Measurements from ENCODE around the gene OSBPL2.

GRCh38 chr20:62323980-62324906 is 85.9 kb downstream of the OSBPL2 start:
- TF ChIP-seq EZH2 (IDR thresholded peaks at IDR 0.05; ENCODE audit: borderline replicate concordance, low read depth, low read length, severe bottlenecking) (no peak), CTCF (IDR thresholded peaks at IDR 0.05; ENCODE audit: borderline replicate concordance, extremely low read depth, low read length, poor library complexity, severe bottlenecking) (no peak)

Measured in DND-41 (cell line).